Measurements from ENCODE around the gene CACNA1C.

Gene CACNA1C

DNA sequence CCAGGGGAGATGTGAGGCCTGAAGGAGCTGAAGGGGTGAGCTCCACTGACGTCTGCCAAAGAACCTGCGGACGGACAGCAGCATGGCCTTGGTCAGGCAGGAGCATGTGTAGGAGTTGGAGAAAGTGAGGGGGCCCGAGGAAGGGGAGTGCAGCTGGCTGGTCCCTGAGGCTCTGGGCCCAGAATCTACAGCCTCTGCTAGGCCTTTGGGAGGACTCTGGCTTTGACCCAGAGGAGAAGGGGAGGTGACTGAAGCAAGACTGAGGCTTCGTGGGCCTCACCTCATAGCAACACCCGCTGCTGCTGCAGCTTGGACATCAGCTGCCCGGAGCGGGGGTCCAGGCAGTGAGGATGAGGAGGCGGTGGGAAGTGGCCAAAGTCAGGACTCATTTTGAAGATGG is 525.4 kb downstream of the CACNA1C start:
- no peak for DNase-seq

GRCh38 chr12:2578772-2579171 is 526.0 kb downstream of the CACNA1C start:
- DNase-seq, result no peak

DNA sequence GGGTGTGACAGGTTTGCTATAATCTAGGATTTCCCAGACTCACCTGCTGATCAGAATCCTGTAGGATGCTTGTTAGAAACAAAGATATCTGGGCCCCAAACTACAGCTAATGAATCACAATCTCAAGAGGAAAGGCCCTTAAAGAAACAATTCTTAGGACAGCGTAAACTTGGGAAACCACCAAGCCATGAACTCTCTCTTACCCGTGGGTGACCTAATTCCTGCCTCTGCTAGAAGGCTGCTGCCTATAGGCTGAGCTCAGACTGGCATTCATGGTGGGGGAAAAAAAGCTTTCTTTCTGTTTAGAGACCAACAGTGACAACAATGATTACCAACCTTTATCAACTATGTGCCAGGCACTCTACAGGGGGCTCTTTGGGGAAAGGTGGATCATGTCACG is 528.0 kb downstream of the CACNA1C start:
- no peak for DNase-seq

- no peak for DNase-seq
Measured at GRCh38 chr12:2581293-2582045, 528.7 kb downstream of the CACNA1C start.

- no peak for DNase-seq
Measured at GRCh38 chr12:2582631-2583030, 529.8 kb downstream of the CACNA1C start.

GRCh38 chr12:2583091-2583497 is 530.3 kb downstream of the CACNA1C start:
- DNase-seq, result peak; percentile 85

DNA sequence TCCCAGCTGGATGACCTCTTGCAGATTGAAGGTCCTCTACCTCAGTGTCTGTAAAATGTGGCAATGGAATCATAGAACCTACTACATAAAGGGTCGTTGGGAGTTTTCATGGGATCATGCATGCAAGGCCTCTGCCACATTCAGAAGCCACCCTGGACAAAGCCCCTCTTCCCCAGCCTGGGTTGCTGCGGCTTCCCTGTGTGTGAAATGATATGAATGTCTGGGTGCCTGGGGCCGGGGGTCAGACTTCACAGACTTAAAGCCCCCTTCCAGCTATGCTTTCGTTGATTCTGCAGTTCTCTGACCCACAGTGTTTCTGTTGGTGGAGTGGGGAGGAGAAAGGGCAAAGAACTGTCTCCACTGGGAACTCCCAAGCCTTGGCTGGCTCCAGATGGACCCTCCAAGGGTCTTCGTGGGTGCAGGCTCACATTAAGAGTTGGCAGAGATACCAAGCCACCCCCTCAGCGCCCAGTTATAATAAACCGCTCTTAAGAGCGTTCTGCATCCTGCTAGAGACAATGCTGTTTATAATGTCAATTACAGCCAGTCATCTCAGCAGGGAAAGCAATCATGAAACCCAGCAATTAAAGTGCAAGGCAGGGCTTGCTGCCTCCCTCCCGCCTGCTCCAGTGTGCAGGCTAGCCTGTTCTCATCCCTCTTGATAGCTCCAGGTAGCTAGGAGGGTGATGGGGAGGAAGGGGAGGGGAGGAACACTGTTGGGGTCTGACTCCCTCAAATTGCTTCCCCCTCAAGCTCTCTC is 531.0 kb downstream of the CACNA1C start:
- DNase-seq, result no peak

- DNase-seq, result no peak
Measured at GRCh38 chr12:2586156-2587038, 533.6 kb downstream of the CACNA1C start.

GRCh38 chr12:2588345-2588744 is 535.6 kb downstream of the CACNA1C start:
- DNase-seq, result no peak

DNA sequence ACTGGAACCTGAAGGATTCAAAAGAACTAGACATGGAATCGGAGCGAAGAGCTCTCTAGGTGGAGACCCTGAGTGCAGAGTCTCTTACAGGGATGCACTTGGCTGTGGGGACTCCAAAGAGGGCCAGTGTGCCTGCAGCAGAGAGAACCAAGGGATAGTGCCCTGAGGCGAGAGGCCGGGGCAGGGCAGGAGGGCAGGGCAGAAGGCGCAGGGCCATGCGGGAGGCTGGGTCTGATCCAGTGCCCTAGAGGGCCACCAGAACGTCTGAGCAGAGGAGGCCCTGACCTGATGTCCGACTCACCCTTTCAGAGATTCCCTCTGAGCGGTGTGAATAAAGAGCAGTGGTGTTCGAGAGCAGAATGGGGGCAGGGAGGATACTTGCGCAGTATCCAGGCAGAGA is 536.6 kb downstream of the CACNA1C start:
- no peak for DNase-seq

- no peak for DNase-seq
Measured at GRCh38 chr12:2593045-2593444, 540.3 kb downstream of the CACNA1C start.

DNA sequence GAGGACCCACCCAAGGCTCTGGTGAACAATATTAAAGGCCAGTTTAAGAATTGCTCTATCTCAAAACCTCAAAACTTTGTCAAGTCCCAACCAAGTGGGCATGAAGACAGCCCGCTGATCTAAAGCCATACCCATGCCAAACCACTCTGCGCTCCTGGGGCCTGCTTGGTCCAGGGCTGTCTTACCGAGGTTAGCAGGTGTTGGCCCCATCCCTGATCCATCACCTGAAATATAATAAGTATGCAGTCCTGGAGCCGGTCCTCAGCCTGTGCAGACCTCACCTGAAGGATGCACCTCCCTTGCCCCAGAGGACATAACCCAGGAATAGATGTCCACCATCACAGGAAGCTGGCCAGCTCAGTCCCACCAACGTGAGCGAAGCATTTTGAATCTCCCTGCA is 543.7 kb downstream of the CACNA1C start:
- DNase-seq, result no peak

- no peak for DNase-seq
Measured at GRCh38 chr12:2605301-2605700, 552.5 kb downstream of the CACNA1C start.

DNA sequence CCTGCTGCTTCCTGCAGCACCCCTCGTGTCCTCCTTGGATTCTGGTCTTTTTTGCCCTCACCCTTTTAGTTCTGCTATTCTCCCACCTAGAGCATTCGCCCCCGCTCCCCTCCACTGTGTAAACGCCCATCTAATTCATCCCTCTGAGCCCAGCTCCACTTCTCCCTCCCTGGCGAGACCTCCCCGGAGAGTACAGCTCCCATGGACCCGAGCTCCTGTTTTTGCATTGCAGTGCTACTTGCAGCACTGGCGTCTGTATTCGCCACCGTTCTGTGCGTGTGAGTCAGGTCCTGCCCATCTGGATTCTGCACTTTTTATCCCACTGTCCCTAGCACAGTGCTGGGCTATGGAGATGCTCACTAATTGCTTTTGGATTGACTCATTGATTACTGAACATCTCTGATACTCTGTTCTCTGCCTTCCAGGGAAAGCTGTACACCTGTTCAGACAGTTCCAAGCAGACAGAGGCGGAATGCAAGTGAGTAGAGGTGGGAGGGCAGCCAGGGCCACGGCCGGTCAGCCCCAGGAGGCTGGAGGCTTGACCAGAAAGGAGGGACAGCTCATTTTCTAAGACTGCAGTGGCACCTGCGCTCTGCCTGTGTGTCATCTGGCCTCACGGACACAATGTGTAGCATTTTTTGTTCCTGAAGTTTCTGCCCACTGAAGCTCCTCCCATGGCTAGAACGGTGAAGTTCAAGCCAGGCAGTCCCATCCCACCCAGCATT is 553.6 kb downstream of the CACNA1C start:
- no peak for DNase-seq

DNA sequence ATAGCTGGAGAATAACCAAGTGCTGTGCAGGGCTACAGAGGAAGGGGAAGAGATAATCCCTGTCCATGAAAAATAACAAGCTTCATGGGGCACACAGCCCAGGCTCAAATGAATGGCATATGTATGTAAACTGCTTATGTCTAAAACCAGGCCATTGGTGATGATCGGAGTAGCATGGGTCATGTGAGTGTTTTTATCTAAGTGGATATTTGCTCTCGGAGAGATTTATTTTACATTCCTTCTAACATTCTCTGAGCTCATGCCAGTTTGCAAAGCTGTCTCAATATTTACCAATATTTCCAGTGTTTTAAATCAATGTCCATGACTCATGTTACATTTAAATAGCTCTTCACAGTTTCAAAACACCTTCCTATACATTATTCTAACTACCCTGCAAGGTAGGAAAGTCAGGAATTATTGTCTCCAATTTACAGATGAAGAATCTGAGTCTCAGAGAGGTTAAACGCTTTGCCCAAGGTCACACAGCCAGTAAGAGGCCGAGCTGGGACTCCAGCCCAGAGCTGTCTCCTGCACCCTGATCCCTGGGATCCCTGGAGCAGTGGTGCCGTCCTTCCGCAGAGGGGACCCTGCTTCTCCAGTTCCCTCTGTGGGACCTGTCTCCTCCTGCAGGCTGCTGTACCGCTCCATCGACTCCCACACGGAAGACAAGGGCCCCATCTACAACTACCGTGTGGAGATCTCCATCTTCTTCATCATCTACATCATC is 555.3 kb downstream of the CACNA1C start:
- DNase-seq, result no peak

DNA sequence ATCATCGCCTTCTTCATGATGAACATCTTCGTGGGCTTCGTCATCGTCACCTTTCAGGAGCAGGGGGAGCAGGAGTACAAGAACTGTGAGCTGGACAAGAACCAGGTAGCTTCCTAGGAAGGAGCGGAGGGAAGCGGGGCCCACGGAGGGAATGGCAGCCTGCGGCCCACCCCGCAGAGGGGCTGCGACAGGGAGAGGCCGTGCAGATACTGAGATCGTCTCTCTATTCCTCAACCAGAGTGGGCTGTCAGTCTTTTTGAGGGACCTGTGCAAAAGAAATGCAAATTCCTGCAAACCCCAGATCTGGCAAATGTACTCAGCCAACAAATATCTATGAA is 555.8 kb downstream of the CACNA1C start:
- DNase-seq, result no peak

DNA sequence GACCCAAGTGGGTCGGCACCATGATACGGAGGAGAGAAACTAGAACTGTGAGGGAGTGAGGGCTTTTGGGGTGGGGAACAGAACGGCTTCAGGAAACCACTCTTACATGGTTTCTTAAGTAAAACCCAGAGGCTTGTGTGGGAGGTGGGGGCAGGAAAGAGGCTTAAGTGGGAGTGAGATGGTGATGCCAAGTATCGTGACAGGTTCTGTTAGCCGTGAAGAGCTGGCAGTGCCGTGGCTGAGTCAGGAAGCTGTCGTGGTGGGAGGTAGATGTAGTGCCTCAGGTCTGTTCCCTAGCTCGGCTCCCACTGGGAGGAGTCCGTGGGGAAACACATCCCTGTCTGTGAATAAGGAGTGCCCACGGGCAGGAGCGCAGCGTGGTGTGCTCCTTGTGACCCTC is 556.2 kb downstream of the CACNA1C start:
- DNase-seq, result no peak

DNA sequence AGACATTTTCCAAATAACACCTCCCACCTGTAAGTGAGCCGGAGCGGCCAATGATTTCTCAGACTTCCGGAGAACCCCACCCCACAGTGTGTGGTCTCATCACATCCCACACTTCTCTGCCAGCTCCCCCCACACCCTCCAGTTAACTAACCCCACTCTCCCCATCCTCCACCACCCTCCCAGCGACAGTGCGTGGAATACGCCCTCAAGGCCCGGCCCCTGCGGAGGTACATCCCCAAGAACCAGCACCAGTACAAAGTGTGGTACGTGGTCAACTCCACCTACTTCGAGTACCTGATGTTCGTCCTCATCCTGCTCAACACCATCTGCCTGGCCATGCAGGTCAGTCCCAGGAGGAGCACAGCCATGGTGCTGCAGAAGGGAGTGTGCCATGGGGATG is 557.6 kb downstream of the CACNA1C start:
- DNase-seq, result no peak

DNA sequence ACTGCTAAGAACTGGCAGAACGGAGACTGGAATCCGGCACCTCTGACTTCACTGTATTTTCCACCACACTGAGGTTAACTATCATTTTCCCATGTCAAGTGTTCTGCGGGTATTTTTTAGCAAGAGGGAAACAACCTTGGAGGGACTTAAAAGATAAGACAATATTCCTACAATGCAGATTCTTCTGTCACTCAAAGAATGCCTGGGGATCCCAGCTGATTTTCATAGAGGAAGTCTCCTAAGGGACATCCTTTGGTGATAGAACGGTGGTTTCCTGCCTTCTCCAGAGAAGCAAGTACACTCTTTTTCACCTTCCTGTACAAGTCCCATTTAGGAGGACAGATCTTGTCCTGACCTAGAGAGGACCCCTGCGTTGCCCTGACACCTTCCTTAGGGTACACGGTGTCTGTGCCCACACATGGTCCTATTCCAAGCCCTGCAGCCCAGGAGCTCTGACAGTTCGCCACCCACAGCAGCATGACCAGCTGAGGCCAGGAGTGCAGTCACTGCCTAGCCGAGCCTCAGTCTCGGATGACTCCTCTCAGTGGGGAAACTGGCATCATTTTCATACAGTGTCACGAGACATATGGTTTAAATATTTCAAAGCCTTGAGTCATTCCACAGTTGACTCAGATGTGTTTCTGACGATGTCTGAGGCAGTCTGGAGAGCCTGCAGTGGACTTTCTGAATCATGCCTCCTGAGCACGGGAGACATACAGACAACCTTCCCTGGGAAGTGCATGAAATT is 560.7 kb downstream of the CACNA1C start:
- DNase-seq, result peak; percentile 89

DNA sequence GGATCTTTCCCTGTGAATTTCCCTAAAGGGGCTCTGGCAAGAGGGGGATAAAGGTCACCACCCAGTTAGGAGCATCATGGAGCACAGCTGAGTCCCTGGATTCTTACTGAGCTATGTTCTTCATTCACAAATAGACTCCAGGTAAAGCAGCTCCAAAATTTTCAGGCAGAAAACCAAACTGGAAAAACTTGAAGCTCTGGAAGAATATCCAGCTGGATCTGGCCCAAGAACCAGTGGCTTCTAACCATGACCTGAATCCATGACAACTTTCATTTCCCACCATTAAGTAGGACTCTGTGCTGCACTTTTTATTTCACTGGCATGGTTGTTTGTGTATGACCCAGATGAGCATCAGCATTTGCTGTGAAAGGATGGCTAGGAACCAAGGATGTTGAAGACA is 561.6 kb downstream of the CACNA1C start:
- no peak for DNase-seq

DNA sequence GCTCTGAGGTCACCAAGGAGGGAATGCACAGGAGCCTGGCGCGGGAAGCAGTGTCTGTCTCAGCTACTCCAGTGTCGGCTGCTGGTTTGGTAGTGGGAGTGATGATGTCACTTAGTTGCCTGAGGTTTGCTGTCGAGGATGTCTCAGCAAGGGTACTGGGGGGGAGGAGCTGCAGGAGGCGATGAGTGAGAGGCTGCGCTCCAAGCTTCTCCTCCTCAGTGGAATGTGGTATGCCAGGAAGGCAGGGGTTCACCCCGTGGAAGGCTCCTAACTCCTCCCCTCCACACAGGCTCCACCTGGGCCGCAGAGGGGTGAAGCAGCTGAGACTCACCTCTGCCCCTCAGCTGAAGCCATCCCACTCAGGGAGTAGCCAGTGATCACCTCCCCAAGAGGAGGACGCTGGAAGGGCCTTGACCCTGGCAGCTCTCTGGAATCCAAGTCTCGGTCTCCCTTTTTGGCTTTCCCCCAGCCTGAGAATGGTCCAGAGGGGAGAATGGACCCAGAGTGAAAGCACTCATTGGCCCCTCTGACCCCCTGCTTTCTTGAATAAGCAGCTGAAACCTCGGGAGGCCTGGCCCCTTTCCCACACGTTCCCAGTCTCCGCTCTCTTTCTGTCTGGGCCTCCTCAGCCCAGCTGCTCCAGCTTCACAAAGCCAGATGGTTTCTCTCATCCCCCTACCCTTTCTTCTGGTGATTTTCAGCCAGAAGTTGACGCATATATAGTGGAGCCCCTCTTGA is 563.0 kb downstream of the CACNA1C start:
- no peak for DNase-seq
